ENCODE data around the gene IFI44L. TPM values are rescaled to one million over a fixed set of nuclear protein-coding genes. Genes with fewer than 3 reads are reported as not detected.

Gene IFI44L
- total RNA-seq, 4 donors from 2014 or later, result 9.6 to 49.5 (median 23.6) TPM

- no peak for TF ChIP-seq CTCF (IDR thresholded peaks at IDR 0.05; ENCODE audit: low read depth)
Observed at GRCh38 chr1:78691995-78692747, 71.9 kb downstream of the IFI44L start.

Other genes with a start within 250 kb of the IFI44L start
- gene PTGFR, start 129.5 kb upstream of the IFI44L start, total RNA-seq, result 10 to 100 TPM in 2 of 4 donors, 1 to 10 TPM in 2; 7.5 to 21.9 (median 15.1) TPM
- gene IFI44, start 29.4 kb downstream of the IFI44L start, total RNA-seq, result 10 to 100 TPM; 30.2 to 57.8 (median 38.7) TPM

All from subcutaneous adipose tissue (tissue), 4 donors.